Amygdala (tissue), 56 donors: ENCODE data around the gene IL11.
A peak's percentile ranks its signal among the peaks of the same experiment; 100 is the strongest.
"Not testable (repeated sequence)": the region's sequence is repeated elsewhere in the genome, so short reads cannot be mapped to it uniquely, and the experiment has no call there.

ENCODE experiments used
- DNase-seq, 56 donors: peaks; one replicate each; lab custom pipeline; 2025; lab: John Stamatoyannopoulos, UW

Gene IL11

GRCh38 chr19:55370305-55370988, at the start of gene IL11:
Gene IL11, minus strand, starts transcription at chr19:55370463. Its CDS starts 153 bp downstream, at chr19:55370310.
- no peak for DNase-seq

GRCh38 chr19:55419624-55420236, 49.5 kb upstream of the IL11 start:
- DNase-seq: peak in 15 of 56 donors; percentile 6 to 69 (median 36)

- DNase-seq: peak in 2 of 56 donors; percentile 20 to 21
Observed at GRCh38 chr19:55419103-55419502, 48.8 kb upstream of the IL11 start.

- DNase-seq: peak in 39 of 56 donors; percentile 17 to 83 (median 39)
Observed at GRCh38 chr19:55418185-55418584, 47.9 kb upstream of the IL11 start.

GRCh38 chr19:55410168-55410567, 39.9 kb upstream of the IL11 start:
- no peak for DNase-seq

GRCh38 chr19:55409179-55409578, 38.9 kb upstream of the IL11 start:
- not testable (repeated sequence) for DNase-seq

- no peak for DNase-seq
Observed at GRCh38 chr19:55408533-55408872, 38.2 kb upstream of the IL11 start.

GRCh38 chr19:55407800-55408532, 37.7 kb upstream of the IL11 start:
- DNase-seq: peak; percentile 76 to 99 (median 98)

GRCh38 chr19:55407550-55407799, 37.2 kb upstream of the IL11 start, which contains the start of gene UBE2S:
Gene UBE2S, minus strand, starts transcription at chr19:55407788. Its CDS starts 199 bp downstream, at chr19:55407589.
- DNase-seq: peak in 2 of 56 donors; percentile 45 to 70

GRCh38 chr19:55406826-55407549, 36.7 kb upstream of the IL11 start:
- DNase-seq: peak in 1 of 56 donors; percentile 81

GRCh38 chr19:55406091-55406825, 36.0 kb upstream of the IL11 start:
- DNase-seq: no peak

- DNase-seq: no peak
Observed at GRCh38 chr19:55405638-55406037, 35.4 kb upstream of the IL11 start.

GRCh38 chr19:55402509-55402908, 32.2 kb upstream of the IL11 start:
- DNase-seq: no peak

- DNase-seq: not testable (repeated sequence)
Observed at GRCh38 chr19:55401390-55401789, 31.1 kb upstream of the IL11 start.

- DNase-seq: no peak
Observed at GRCh38 chr19:55400281-55401087, 30.2 kb upstream of the IL11 start.

- DNase-seq: no peak
Observed at GRCh38 chr19:55398200-55398925, 28.1 kb upstream of the IL11 start.

- DNase-seq: peak in 5 of 56 donors; percentile 3 to 25 (median 16)
Observed at GRCh38 chr19:55392820-55393761, 22.8 kb upstream of the IL11 start.
